NT2/D1 (cell line): ENCODE data around the gene NT5DC1.

Source experiments
- DNase-seq: peaks from one replicate; pipeline ENCODE4 v3.0.0-alpha.2; 2011; ENCODE audit warnings: low read depth, low spot score
- H3K27me3 ChIP-seq: 2 replicates; pipeline ENCODE4 v1.6.0; 2011; ENCODE audit warnings: mild to moderate bottlenecking; ENCODE audit not compliant: insufficient read length, insufficient read depth
- H3K36me3 ChIP-seq: 2 replicates; pipeline ENCODE4 v1.6.1; 2011; ENCODE audit warnings: mild to moderate bottlenecking, low read length, mixed read lengths; ENCODE audit not compliant: insufficient read depth, insufficient read length
- H3K4me1 ChIP-seq: 2 replicates; pipeline ENCODE4 v1.5.1; 2011; ENCODE audit not compliant: insufficient read depth, insufficient read length
- H3K4me3 ChIP-seq: 2 replicates; pipeline ENCODE4 v1.5.1; 2011; ENCODE audit warnings: low read depth; ENCODE audit not compliant: insufficient read length
- H3K9ac ChIP-seq: 2 replicates; pipeline ENCODE4 v1.6.0; 2011; ENCODE audit warnings: low read depth; ENCODE audit not compliant: insufficient read length
- H3K9me3 ChIP-seq: 2 replicates; pipeline ENCODE4 v1.5.1; 2011; ENCODE audit warnings: mild to moderate bottlenecking, low read length; ENCODE audit not compliant: insufficient read depth
- SUZ12 ChIP-seq: IDR thresholded peaks from 2 replicates; pipeline ENCODE4 v1.6.1; 2011; ENCODE audit not compliant: insufficient read length, insufficient read depth; ENCODE audit errors: extremely low read depth
- YY1 ChIP-seq: IDR thresholded peaks from 2 replicates; pipeline ENCODE4 v1.6.1; 2011; ENCODE audit not compliant: insufficient read length, insufficient read depth
- ZNF274 ChIP-seq: IDR thresholded peaks from 2 replicates; pipeline ENCODE4 v1.6.1; 2011; ENCODE audit warnings: mild to moderate bottlenecking, low read depth, low read length

Gene NT5DC1

GRCh38 chr6:116238083-116238482 is 137.4 kb downstream of the NT5DC1 start:
- Histone ChIP-seq H3K4me3 (no peak overlapping the region), H3K4me1 (no peaks in the 10 kb centered on the region), H3K9ac (no peak overlapping the region), H3K9me3 (no peaks in the 10 kb centered on the region), H3K27me3 (no peaks in the 10 kb centered on the region), H3K36me3 (peaks cover 8% of the 10 kb centered on the region)
- DNase-seq: no peak
- no peak for TF ChIP-seq SUZ12
- TF ChIP-seq YY1: no peak
- TF ChIP-seq ZNF274: no peak

GRCh38 chr6:116239256-116239655 is 138.6 kb downstream of the NT5DC1 start:
- TF ChIP-seq SUZ12 (no peak), YY1 (no peak), ZNF274 (no peak)
- no peaks in the 10 kb centered on the region for H3K9me3 ChIP-seq

GRCh38 chr6:116239856-116240255 is 139.2 kb downstream of the NT5DC1 start:
- Histone ChIP-seq H3K9ac (no peak overlapping the region), H3K4me3 (no peak overlapping the region), H3K27me3 (no peaks in the 10 kb centered on the region), H3K9me3 (no peaks in the 10 kb centered on the region), H3K36me3 (peaks cover 12% of the 10 kb centered on the region), H3K4me1 (no peaks in the 10 kb centered on the region)
- no peak for TF ChIP-seq ZNF274
- no peak for TF ChIP-seq SUZ12
- no peak for TF ChIP-seq YY1
- DNase-seq: no peak

More at GRCh38 chr6:116239256-116239655, 138.6 kb downstream of the NT5DC1 start:
- no peak for DNase-seq
- no peak overlapping the region for H3K9ac ChIP-seq
- H3K4me1 ChIP-seq: no peaks in the 10 kb centered on the region
- H3K36me3 ChIP-seq: peaks cover 11% of the 10 kb centered on the region
- no peak overlapping the region for H3K4me3 ChIP-seq
- H3K27me3 ChIP-seq: no peaks in the 10 kb centered on the region

- TF ChIP-seq YY1 (no peak), SUZ12 (no peak), ZNF274 (no peak)
- Histone ChIP-seq H3K4me1 (no peaks in the 10 kb centered on the region), H3K4me3 (no peak overlapping the region), H3K27me3 (no peaks in the 10 kb centered on the region), H3K9me3 (no peaks in the 10 kb centered on the region), H3K36me3 (peaks cover 6% of the 10 kb centered on the region), H3K9ac (no peak overlapping the region)
- no peak for DNase-seq
These were observed 143.6 kb downstream of the NT5DC1 start for GRCh38 chr6:116244284-116244683.

- no peak for TF ChIP-seq ZNF274
- Histone ChIP-seq H3K4me3 (no peak overlapping the region), H3K9me3 (no peaks in the 10 kb centered on the region), H3K9ac (no peak overlapping the region), H3K4me1 (peaks cover 2% of the 10 kb centered on the region), H3K36me3 (peaks cover 8% of the 10 kb centered on the region), H3K27me3 (no peaks in the 10 kb centered on the region)
- no peak for DNase-seq
These were observed 145.4 kb downstream of the NT5DC1 start for GRCh38 chr6:116246089-116246488.

- Histone ChIP-seq H3K4me3 (no peak overlapping the region), H3K27me3 (no peaks in the 10 kb centered on the region), H3K4me1 (peaks cover 2% of the 10 kb centered on the region), H3K9ac (no peak overlapping the region), H3K9me3 (0 out of 2 replicates have a peak, but pooled peaks cover 2% of the 10 kb centered on the region), H3K36me3 (peaks cover 16% of the 10 kb centered on the region)
- TF ChIP-seq YY1: no peak
- no peak for TF ChIP-seq ZNF274
- no peak for TF ChIP-seq SUZ12
- no peak for DNase-seq
These were observed 146.6 kb downstream of the NT5DC1 start for GRCh38 chr6:116247285-116247684.

- Histone ChIP-seq H3K4me1 (peaks cover 4% of the 10 kb centered on the region), H3K9me3 (0 out of 2 replicates have a peak, but pooled peaks cover 10% of the 10 kb centered on the region), H3K36me3 (peaks cover 20% of the 10 kb centered on the region), H3K9ac (no peak overlapping the region), H3K27me3 (no peaks in the 10 kb centered on the region), H3K4me3 (no peak overlapping the region)
- no peak for TF ChIP-seq SUZ12
- no peak for TF ChIP-seq YY1
- no peak for DNase-seq
These were observed 147.9 kb downstream of the NT5DC1 start for GRCh38 chr6:116248577-116248976.
